HG02798 (cell line): ENCODE data around the gene ADCY7.

Experiments
- ATAC-seq: cut with Tn5 transposase; IDR thresholded peaks from one replicate; pipeline ENCODE4 v1.9.1; 2021; ENCODE audit warnings: mild to moderate bottlenecking; ENCODE audit not compliant: unreplicated experiment, poor library complexity

ADCY7 gene

GRCh38 chr16:50278251-50278650, 11.9 kb downstream of the ADCY7 start:
- no peak for ATAC-seq

GRCh38 chr16:50279504-50279865, 13.1 kb downstream of the ADCY7 start:
- ATAC-seq: no peak

DNA sequence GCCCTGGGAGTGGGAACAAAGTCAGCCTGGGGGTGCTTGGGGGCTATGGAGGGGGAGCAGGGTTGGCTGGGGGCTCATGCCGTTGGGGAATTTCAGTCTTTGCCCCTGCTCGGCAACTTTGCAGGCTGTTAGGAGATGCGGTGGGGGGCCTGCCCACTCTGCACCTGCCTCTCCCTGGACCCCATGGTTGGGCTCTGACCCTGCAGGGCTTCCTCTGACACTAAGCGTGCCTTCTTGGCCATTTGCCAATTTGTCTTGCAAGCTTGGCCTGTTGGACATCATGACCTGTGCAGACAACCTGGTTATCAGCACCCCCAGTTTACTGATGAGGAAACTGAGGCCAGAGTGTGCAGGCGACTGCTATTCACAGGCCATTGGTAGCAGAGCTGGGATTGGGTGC, 14.6 kb downstream of the ADCY7 start:
- ATAC-seq: no peak

GRCh38 chr16:50281391-50282009, 15.1 kb downstream of the ADCY7 start:
- no peak for ATAC-seq

DNA sequence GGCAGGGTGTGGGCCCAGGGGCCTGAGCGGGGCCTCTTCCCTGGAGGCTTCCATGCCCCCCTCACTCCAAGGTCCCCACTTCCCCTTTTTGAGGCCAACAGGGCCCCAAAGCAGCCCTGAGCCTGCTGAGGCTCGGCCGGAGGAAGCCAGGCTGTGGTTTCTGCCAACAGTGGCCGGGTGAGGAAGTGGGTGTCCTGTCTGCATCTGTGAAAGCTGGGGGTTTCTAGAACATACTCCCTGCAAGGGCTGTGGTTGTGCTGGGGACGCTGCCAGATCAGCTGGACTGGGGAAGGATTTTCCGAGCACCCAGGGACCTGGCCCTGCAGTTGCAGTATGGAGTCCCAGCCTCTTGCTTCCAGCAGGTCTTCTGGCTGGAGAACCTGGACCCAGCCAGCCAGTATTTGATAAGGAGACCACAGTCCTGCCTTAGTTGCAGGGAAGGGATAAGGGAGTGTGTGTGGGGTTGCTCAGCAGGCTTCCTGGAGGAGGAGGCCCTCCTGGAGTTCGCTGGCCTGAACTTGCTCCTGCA, 15.7 kb downstream of the ADCY7 start:
- ATAC-seq: peak; percentile 95

DNA sequence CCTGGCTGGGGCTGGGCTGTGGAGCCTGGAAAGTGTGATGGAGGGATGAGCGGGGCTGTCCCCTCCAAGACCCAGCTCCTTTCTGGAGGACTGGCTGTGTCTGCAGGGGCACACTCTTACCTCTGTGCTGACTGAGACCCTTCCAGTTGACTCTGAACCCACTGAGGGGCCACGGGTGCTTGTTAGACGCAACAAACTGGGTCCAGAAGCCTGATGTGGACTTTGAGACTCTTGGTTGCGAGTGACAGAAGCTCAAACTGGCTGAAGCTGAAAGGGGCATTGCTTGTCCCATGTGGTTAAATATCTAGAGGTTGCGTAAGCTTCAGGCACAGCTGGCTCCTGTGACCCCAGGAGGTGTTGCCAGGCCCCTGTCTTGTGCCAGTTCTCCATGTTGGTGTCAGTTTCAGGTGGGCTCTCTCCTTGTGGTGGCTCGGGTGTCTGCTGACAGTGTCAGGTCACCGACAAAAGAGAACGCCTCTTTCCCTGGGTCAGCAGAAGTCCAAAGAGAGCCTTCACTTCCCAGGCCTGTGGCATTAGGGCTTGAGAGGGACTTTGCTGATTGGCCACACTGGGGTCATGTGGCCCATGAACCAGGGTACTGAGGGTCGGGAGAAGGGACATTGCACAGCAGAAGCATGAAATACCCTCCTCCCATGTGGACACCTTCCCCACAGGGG, 16.7 kb downstream of the ADCY7 start:
- no peak for ATAC-seq

GRCh38 chr16:50284131-50284911, 18.0 kb downstream of the ADCY7 start:
- ATAC-seq: no peak

GRCh38 chr16:50285406-50286003, 19.2 kb downstream of the ADCY7 start:
- ATAC-seq: no peak

DNA sequence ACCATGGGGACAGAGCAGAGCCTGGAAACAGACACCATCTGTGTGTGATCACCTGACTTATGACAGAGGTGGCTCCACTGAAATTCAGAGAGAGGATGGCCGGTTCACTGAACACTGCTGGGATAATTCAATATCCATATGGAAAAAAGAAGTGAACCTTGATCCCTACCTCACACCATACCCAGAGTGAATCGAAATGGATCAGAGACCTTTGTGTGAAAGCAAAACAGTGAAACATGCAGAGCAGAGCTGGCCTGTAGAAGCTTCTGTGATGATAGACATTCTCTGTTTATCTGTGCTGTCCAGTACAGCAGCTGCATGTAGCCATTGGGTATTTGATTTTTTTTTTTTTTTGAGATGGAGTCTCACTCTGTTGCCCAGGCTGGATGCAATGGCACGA, 20.3 kb downstream of the ADCY7 start:
- ATAC-seq: no peak

DNA sequence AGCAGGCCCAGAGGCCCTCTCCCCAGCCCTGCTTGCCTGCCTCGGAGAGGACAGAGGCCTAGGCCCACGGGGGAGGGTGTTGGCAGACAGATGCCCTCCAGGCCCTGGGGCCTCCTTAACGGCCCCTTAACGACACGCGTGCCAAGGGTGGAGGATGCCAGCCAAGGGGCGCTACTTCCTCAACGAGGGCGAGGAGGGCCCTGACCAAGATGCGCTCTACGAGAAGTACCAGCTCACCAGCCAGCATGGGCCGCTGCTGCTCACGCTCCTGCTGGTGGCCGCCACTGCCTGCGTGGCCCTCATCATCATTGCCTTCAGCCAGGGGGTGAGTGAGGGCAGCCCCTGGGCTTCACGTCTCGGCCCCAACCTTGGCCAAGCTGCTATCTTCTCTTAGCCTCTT, 21.7 kb downstream of the ADCY7 start:
- no peak for ATAC-seq

- ATAC-seq: no peak
These were observed 22.6 kb downstream of the ADCY7 start for GRCh38 chr16:50288920-50289319.

DNA sequence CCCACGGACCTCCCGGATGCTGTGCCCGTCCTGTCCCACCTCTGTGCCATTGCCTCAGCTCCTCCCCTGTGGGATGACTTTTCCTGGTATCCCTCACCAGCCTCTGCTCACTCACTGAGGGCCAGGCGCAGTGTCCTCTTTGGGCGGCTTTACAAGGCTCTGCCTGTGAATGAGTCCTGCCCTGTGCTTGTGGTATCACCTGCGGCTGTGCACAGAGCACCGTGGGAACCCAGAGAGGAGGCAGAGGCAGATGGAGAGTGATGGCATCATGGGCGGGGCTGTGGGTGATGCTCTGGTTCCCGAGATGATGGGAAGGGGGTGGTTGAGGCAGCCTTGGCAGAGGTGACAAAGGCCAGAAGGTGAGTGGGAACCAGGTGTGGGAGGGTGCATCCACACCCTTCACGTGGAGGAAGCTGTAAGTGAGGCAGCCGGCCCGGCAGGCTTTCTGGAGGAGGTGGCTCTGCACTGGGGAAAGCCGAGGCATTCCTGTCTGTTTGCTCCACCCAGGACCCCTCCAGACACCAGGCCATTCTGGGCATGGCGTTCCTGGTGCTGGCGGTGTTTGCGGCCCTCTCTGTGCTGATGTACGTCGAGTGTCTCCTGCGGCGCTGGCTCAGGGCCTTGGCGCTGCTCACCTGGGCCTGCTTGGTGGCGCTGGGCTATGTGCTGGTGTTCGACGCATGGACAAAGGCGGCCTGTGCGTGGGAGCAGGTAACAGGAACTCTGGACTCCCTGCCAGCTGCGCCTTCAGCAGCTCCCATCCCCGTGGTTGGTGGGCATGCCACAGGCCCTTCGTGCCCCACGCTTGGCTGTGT, 23.8 kb downstream of the ADCY7 start:
- ATAC-seq: no peak

DNA sequence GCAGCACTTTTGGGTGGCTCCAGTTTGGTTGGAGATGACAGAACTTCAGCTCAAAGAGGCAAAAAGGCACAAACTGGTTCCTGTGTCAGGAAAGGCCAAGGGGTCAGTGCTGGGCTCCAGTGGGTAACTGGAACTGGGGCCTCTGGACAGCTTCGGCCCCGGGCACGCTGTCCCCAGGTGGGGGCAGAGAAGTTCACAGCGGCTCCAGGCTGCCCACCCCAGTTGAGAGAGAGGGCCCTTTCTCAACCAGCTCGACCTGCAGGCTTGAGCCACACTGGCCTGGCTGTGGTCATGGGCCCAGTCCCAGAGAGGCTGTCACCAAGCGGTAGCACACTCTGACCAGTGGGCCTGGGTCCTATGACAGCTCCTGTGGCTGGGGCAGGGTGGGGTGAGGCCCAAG, 24.5 kb downstream of the ADCY7 start:
- no peak for ATAC-seq

DNA sequence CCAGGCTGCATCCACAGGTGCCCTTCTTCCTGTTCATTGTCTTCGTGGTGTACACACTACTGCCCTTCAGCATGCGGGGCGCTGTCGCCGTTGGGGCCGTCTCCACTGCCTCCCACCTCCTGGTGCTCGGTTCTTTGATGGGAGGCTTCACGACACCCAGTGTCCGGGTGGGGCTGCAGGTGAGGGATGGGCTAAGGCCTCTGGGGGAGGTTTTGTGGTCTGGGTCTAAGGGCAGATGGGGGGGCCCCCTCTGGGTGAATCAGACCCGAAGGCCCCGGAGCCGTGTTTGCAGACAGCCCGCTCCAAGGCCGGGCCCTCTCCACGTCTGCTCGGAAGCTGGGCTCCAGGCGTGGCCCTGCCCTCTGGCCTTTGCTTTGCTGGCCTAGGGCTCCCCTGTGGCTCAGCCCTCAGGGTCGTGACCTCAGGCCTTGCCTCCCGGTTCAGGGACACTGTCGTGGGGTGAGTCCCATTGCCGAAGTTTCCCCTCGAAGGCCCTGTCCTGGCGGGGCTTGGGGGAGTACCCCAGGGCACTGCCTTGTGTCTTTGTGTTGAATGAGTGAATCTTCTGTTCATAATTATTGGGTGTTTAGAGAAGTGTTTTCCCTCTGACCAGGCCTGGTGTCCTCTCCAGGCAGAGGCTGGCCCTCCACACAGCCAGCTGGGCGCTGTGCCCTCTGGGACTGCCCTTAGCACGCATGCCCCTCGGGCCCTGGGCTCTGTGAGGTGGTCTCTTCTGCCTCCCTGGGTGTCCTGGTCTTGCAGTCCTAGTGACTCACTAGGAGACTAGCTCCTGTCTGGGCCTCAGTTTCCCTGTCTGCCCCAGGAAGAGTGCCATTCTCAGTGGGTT, 25.6 kb downstream of the ADCY7 start:
- ATAC-seq: no peak

- ATAC-seq: no peak
These were observed 26.2 kb downstream of the ADCY7 start for GRCh38 chr16:50292566-50292948.

DNA sequence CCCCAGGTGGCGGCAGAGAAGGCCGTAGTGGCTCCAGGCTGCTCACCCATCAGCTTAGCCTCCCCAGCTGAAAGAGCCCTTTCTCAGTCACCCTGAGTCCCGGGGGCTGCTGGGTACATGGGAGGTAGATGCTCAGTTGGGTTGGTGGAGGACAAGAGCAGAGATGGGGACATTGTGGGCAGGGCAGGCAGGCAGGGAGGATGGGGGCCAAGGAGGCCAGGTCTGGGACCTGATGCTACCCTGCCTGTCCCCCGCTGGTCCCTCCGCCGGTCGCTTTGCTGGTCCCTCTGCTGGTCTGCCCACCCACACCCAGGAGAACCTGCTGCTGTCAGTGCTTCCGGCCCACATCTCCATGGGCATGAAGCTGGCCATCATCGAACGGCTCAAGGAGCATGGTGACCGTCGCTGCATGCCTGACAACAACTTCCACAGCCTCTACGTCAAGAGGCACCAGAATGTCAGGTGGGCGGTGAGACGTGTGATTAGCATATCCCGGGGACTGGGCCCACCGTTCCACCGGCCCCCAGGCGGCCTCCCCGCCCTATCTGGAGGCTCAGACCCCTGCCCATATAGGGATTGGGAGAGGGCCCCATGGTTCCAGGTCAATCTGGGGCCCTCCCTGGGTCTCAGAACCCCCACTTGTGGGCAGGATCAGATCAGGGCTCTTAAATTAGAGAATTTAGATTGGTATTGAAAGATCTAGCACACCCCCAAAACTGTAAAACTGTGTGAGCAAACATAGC, 26.9 kb downstream of the ADCY7 start:
- no peak for ATAC-seq

GRCh38 chr16:50293994-50294855, 27.9 kb downstream of the ADCY7 start:
- ATAC-seq: no peak

DNA sequence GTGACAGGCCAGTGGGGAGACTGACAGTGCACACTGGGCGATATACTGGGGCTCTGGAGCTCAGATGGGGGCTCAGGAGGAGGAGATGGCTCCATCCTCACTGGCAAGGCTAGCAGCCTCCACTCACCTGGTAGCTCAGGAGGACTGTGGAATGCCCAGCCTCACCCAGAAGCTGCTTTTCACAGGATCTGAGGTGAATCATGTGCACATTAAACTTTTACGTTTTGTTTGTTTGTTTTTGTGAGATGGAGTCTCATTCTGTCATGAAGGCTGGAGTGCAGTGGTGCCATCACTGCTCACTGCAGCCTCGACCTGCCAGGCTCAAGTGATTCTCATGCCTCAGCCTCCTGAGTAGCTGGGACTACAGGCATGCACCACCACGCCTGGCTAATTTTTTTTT, 28.6 kb downstream of the ADCY7 start:
- ATAC-seq: no peak
